Neural progenitor cell (in vitro differentiated cells): ENCODE measurements around the gene LRCH4. TPM values are rescaled to one million over a fixed set of nuclear protein-coding genes. Genes with fewer than 3 reads are reported as not detected.
A peak's percentile ranks its signal among the peaks of the same experiment; 100 is the strongest.

ENCODE experiments used
- DNase-seq: peaks from one replicate; pipeline ENCODE4 v3.0.0-alpha.2; 2016; ENCODE audit warnings: low spot score
- H2AFZ ChIP-seq: fragments of 200-600 bp; sonication (generic); replicated peaks from 2 replicates; pipeline ENCODE4 v1.6.1; 2016; ENCODE audit warnings: antibody characterized with exemption
- H3F3A ChIP-seq: fragments of 200-600 bp; sonication (generic); 2 replicates; pipeline ENCODE4 v1.6.1; 2016; ENCODE audit warnings: antibody characterized with exemption, low read depth
- H3K27ac ChIP-seq: fragments of 200-600 bp; sonication (generic); 2 replicates; pipeline ENCODE4 v1.5.1; 2016; ENCODE audit warnings: mild to moderate bottlenecking
- H3K27me3 ChIP-seq: fragments of 200-600 bp; sonication (generic); 2 replicates; pipeline ENCODE4 v1.6.1; 2016; ENCODE audit warnings: mild to moderate bottlenecking, moderate library complexity
- H3K36me3 ChIP-seq: fragments of 200-600 bp; sonication (generic); 2 replicates; pipeline ENCODE4 v1.5.1; 2016
- H3K4me1 ChIP-seq: fragments of 200-600 bp; sonication (generic); 2 replicates; pipeline ENCODE4 v1.6.1; 2016; ENCODE audit warnings: mixed run types
- H3K4me2 ChIP-seq: fragments of 200-600 bp; sonication (generic); 2 replicates; pipeline ENCODE4 v1.6.1; 2016
- H3K4me3 ChIP-seq: fragments of 200-600 bp; sonication (generic); 2 replicates; pipeline ENCODE4 v1.5.1; 2016
- H3K79me2 ChIP-seq: fragments of 200-600 bp; sonication (generic); 2 replicates; pipeline ENCODE4 v1.6.1; 2016; ENCODE audit warnings: low read depth
- H3K9ac ChIP-seq: fragments of 200-600 bp; sonication (generic); 2 replicates; pipeline ENCODE4 v1.6.1; 2016
- H3K9me3 ChIP-seq: fragments of 200-600 bp; sonication (generic); 2 replicates; pipeline ENCODE4 v1.5.1; 2016; ENCODE audit warnings: low read depth
- H4K20me1 ChIP-seq: fragments of 200-600 bp; sonication (generic); 2 replicates; pipeline ENCODE4 v1.6.1; 2016; ENCODE audit warnings: low read depth
- H3K27ac Mint-ChIP-seq: 3 replicates; pipeline ENCODE4 v1.8.0; 2021; ENCODE audit warnings: mixed read lengths
- H3K27me3 Mint-ChIP-seq: 2 replicates; pipeline ENCODE4 v1.8.0; 2022; ENCODE audit warnings: low read depth, mild to moderate bottlenecking, inconsistent platforms, moderate library complexity, mixed read lengths; ENCODE audit not compliant: insufficient read depth
- H3K36me3 Mint-ChIP-seq: 3 replicates; pipeline ENCODE4 v1.8.0; 2021; ENCODE audit warnings: mixed read lengths
- H3K4me1 Mint-ChIP-seq: 3 replicates; pipeline ENCODE4 v1.8.0; 2021; ENCODE audit warnings: mixed read lengths
- H3K4me3 Mint-ChIP-seq: 3 replicates; pipeline ENCODE4 v1.8.0; 2021; ENCODE audit warnings: mild to moderate bottlenecking, moderate library complexity, mixed read lengths
- H3K9me3 Mint-ChIP-seq: 3 replicates; pipeline ENCODE4 v1.8.0; 2020; ENCODE audit warnings: mixed read lengths
- EZH2 ChIP-seq: fragments of 200-600 bp; sonication (generic); IDR thresholded peaks from 2 replicates; pipeline ENCODE4 v1.6.1; 2017; ENCODE audit warnings: antibody characterized with exemption, mild to moderate bottlenecking, moderate library complexity
- EZH2phosphoT487 ChIP-seq: fragments of 200-600 bp; sonication (generic); IDR thresholded peaks from 2 replicates; pipeline ENCODE4 v1.6.1; 2017; ENCODE audit warnings: antibody characterized with exemption
- total RNA-seq: library from RNA; depleted of rRNA; stranded (reverse); fragments of >200 nt; gene quantifications from 2 replicates; pipeline ENCODE4 v1.2.3, GENCODE V29; 2015; ENCODE audit warnings: low replicate concordance
- TF ChIP-seq, protein P1 (sequence below): fragments of 200-600 bp; sonication (generic); IDR thresholded peaks from 2 replicates; pipeline ENCODE4 v1.5.1; 2017; ENCODE audit warnings: antibody characterized with exemption, mild to moderate bottlenecking

LRCH4 gene
- total RNA-seq, 1 donor from 2014 or later, result 4.5 TPM

DNA sequence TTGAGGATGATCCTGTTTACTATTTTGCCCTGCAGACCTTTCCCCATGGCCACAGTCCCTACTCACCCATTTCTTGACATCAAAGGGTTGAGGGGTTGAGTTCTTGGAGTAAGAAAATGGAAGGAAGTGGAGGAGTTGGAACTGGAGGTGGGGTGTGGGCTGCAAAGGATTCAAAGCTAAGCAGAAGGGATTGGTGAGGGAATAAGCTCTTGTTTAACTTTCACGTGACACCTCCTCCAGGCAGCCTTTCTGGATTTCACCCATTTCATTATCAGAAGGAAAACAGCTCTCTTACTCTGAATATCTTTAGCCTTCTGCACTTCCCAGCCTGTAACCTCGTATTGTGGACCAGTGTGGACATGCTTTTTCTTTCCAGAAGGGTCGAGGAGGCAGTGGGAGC is 40.1 kb upstream of the LRCH4 start:
- peak overlapping the region; percentile 72 for H3K4me3 Mint-ChIP-seq
- no peak for DNase-seq

DNA sequence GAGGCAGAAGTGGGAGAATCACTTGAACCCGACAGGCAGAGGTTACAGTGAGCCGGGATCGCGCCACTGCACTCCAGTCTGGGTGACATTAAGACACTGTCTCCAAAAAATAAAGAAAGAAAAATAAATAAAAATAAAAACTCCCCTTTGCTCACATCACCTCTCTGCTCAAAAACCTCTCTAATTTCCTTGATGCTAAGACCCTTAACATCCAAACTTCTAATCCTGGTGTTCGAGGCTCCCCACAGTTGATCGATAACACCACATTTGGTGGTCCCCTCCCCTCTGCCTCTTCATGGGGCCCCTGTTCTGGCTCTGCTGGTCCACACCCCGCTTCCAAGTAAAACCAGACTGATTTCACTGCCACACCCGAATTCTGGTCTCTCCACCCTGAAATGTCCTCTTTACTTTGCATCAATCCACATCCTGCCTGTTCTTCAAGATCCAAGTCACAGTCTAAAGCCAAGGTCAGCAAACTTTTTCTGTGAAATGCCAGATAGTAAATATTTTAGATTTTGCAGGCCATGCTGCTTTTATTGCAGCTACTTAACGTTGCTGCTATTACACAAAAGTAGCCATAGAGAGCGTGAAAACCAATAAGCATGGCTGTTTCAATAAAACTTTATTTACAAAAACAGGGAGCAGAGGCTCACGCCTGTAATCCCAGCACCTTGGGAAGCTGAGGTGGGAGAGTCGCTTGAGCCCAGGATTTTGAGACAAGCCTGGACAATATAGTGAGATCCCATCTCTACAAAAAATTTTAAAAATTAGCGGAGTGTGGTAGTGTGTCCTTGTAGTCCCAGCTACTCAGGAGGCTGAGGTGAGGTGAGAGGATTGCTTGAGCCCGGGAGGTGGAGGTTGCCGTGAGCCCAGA is 38.3 kb upstream of the LRCH4 start:
- Mint-ChIP-seq H3K27me3 (peaks cover 18% of the 10 kb centered on the region), H3K4me3 (no peak overlapping the region), H3K9me3 (no peaks in the 10 kb centered on the region), H3K4me1 (peaks cover 14% of the 10 kb centered on the region), H3K36me3 (no peaks in the 10 kb centered on the region), H3K27ac (peak overlapping the region; percentile 13)
- TF ChIP-seq, protein P1, sequence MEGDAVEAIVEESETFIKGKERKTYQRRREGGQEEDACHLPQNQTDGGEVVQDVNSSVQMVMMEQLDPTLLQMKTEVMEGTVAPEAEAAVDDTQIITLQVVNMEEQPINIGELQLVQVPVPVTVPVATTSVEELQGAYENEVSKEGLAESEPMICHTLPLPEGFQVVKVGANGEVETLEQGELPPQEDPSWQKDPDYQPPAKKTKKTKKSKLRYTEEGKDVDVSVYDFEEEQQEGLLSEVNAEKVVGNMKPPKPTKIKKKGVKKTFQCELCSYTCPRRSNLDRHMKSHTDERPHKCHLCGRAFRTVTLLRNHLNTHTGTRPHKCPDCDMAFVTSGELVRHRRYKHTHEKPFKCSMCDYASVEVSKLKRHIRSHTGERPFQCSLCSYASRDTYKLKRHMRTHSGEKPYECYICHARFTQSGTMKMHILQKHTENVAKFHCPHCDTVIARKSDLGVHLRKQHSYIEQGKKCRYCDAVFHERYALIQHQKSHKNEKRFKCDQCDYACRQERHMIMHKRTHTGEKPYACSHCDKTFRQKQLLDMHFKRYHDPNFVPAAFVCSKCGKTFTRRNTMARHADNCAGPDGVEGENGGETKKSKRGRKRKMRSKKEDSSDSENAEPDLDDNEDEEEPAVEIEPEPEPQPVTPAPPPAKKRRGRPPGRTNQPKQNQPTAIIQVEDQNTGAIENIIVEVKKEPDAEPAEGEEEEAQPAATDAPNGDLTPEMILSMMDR, result no peak
- TF ChIP-seq EZH2, result no peak
- no peak for TF ChIP-seq EZH2phosphoT487
- no peaks in the 10 kb centered on the region for H3K36me3 ChIP-seq
- H3K4me2 ChIP-seq, result no peak overlapping the region
- no peak overlapping the region for H3K4me3 ChIP-seq
- H3K4me1 ChIP-seq, result no peaks in the 10 kb centered on the region
- H3K9ac ChIP-seq, result no peak overlapping the region
- peaks cover 28% of the 10 kb centered on the region for H3K27me3 ChIP-seq
- no peaks in the 10 kb centered on the region for H3K9me3 ChIP-seq
- no peaks in the 10 kb centered on the region for H4K20me1 ChIP-seq
- DNase-seq, result no peak
- H3K27ac ChIP-seq, result no peak overlapping the region
- H3F3A ChIP-seq, result no peaks in the 10 kb centered on the region
- H2AFZ ChIP-seq, result no peak overlapping the region
- no peaks in the 10 kb centered on the region for H3K79me2 ChIP-seq

More for the DNA sequence above, 40.1 kb upstream of the LRCH4 start:
- H3K27ac Mint-ChIP-seq, result no peak overlapping the region
- Histone ChIP-seq H3K4me1 (no peaks in the 10 kb centered on the region), H3K4me2 (peak overlapping the region; percentile 76), H3F3A (no peaks in the 10 kb centered on the region), H3K27ac (no peak overlapping the region), H3K9ac (no peak overlapping the region), H3K36me3 (no peaks in the 10 kb centered on the region), H4K20me1 (no peaks in the 10 kb centered on the region), H3K27me3 (peaks cover 28% of the 10 kb centered on the region), H3K9me3 (no peaks in the 10 kb centered on the region), H3K4me3 (peak overlapping the region; percentile 43), H2AFZ (no peak overlapping the region), H3K79me2 (no peaks in the 10 kb centered on the region)
- H3K4me1 Mint-ChIP-seq, result peaks cover 14% of the 10 kb centered on the region
- TF ChIP-seq EZH2phosphoT487 (no peak), EZH2 (no peak)
- TF ChIP-seq, protein P1, result no peak
- H3K27me3 Mint-ChIP-seq, result peaks cover 24% of the 10 kb centered on the region
- no peaks in the 10 kb centered on the region for H3K9me3 Mint-ChIP-seq
- H3K36me3 Mint-ChIP-seq, result no peaks in the 10 kb centered on the region

DNA sequence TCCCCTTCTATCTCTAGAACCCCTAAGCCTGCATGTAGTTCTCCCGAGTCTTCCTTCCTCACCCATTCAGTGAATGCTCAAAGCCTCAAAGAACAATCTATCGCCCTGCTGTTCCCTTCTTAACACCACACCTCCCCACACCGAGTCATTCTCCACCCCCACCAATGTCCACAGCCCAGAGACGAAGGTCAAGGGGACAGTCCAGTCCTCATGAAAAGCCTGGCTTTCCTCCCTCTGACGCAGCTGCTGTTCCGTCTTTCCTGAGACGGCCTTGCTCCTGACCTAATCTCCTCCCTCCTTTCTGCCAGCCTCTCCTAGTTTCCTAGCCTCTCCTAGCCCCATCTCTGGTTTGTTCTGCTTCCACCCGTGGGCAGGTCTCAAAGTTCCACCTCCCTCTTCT is 35.6 kb upstream of the LRCH4 start:
- Mint-ChIP-seq H3K27ac (peak overlapping the region; percentile 30), H3K9me3 (no peaks in the 10 kb centered on the region), H3K4me3 (no peak overlapping the region), H3K36me3 (no peaks in the 10 kb centered on the region), H3K27me3 (peaks cover 17% of the 10 kb centered on the region), H3K4me1 (peaks cover 10% of the 10 kb centered on the region)
- Histone ChIP-seq H3K36me3 (no peaks in the 10 kb centered on the region), H3K9me3 (no peaks in the 10 kb centered on the region), H3K79me2 (no peaks in the 10 kb centered on the region), H3K9ac (no peak overlapping the region), H3K4me1 (no peaks in the 10 kb centered on the region), H3K27me3 (peaks cover 13% of the 10 kb centered on the region), H3F3A (no peaks in the 10 kb centered on the region), H4K20me1 (no peaks in the 10 kb centered on the region), H3K27ac (no peak overlapping the region), H3K4me2 (no peak overlapping the region), H3K4me3 (no peak overlapping the region), H2AFZ (no peak overlapping the region)
- no peak for TF ChIP-seq EZH2phosphoT487
- TF ChIP-seq, protein P1, result no peak
- no peak for TF ChIP-seq EZH2
- no peak for DNase-seq
